ENCODE measurements around the gene SPRED1.

Gene SPRED1

DNA sequence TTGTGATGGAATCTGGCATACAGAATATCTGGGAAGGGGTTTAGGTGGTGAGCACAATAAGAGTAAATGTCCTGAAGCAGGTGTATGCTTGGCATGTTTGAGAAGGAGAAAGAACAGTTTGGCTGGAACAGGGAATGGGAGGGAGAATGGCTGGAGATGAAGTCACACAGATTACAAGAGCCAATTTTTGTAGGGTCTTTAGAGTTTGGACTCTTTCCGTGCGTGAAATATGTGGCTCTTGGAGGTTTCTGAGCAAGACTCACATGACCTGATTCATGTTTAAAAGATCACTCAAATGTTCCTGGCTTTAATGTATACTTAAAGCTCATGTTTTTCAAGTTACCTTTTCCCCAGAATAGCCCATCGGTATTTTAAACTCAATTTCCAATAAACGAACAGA is 32.8 kb downstream of the SPRED1 start:
- DNase-seq: no peak

DNA sequence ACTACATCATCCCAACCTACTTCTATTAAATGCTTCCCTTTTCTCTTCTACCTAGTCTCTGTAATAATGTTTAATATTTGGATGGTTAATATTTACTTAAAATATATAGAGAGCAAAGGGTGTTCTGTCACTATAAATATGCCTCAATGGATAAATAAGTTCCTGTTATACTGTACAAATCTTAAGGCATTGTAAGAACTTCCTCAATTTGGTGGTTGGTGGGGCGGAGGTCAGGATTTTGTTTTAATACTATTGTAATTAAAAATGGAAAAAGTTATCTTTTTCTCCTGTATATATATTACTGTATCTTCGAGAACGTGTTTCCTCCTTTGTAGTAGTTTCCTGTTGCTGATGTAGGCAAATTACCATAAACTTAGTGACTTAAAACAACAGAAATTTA is 41.5 kb downstream of the SPRED1 start:
- no peak for DNase-seq

DNA sequence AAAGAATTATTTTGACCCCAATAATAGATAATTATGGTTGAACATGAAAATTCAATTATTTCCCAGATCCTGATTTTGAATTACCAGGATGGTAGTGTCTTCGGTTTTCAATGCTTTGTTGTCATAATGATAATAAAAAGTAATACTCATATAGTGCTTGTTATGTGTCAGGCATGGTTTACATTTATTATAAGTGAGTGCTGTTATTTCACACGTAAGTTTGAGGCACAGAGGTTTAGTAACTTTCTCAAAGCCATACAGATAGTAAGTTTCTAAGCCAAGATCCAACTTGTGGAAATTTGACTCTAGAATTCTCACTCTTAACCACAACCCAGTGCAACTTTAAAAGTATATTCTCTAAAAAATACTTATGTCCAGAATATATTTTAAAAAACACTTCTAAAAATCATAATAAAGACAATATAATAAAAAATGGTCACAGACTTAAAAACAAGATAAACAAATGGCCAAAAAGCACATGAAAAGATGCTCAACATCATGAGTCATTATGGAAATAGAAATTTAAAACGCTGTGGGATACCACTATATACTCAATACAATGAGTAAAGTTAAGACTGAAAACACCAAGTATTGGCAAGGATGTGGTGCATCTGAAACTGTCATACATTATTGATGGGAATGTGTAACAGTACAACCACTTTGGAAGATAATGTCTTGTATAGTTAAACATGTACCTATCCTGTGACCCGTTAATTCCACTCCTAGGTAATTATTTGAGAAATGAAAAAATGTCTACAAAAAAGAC is 45.2 kb downstream of the SPRED1 start:
- no peak for DNase-seq

DNA sequence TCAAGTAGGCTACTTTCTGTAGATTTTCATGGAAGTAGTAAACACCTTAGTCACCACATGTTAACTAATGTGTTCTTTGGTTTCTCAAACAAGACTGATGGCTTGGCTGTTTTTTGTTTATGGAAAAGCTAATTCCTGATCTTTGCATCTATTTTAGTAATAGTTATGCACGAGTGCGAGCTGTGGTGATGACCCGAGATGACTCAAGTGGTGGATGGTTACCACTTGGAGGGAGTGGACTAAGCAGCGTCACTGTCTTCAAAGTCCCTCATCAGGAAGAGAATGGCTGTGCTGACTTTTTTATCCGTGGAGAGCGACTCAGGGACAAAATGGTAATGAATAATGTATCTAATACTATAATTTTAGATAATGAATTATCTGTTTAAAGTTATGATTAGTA is 46.6 kb downstream of the SPRED1 start:
- no peak for DNase-seq

DNA sequence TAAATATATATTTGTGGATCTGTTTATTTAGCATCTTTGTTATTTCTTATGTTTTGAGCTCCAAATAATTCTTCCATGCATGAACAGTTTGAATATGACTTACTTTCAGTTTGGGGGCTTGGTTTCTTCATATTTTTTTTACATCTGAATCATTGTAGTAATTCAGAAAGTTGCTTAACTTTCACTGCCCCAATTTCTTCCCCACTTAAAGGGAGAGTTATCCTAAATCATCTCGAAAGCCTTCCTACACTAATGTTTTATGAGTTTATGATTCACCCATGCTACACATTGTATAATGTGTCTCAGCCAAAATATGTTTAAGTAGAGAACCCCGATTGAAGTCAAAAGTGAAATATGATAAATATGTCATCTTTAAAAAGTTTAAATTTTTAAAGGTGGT is 47.8 kb downstream of the SPRED1 start:
- no peak for DNase-seq

DNA sequence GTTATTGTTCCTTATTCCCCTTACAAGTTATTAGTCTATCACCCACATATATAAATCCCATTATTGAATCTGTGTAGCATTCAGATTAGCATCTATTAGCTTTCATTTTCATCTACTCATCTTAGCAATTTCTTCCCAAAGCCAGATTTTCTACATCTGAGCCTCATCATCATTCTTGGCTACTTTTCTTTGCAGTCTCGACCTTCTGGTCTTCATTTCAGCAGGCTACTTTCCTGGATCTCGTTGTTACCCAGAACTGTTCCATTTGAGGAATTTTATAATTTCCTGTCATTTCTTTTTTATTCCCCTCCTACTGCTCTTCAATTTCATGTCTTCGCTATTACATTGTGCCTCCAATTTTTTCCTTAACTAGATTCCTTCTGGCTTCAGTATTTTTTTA is 51.8 kb downstream of the SPRED1 start:
- DNase-seq: no peak

DNA sequence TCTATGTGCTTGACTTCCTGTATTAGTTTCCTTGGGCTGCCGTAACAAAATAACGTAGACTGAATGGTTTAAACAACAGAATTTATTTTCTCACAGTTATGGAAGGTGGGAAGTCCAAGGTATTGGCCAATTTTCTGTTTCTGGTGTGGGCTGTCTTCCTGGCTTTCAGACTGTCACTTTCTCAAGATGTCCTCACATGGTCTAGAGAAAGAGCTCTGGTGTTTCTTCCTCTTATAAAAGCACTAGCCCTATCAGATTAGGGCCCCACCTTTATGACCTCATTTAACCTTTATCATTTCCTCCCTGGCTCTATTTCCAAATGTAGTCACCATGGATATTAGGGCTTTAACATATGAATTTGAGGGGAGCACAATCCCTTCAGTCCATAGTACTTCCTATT is 54.6 kb downstream of the SPRED1 start:
- no peak for DNase-seq

DNA sequence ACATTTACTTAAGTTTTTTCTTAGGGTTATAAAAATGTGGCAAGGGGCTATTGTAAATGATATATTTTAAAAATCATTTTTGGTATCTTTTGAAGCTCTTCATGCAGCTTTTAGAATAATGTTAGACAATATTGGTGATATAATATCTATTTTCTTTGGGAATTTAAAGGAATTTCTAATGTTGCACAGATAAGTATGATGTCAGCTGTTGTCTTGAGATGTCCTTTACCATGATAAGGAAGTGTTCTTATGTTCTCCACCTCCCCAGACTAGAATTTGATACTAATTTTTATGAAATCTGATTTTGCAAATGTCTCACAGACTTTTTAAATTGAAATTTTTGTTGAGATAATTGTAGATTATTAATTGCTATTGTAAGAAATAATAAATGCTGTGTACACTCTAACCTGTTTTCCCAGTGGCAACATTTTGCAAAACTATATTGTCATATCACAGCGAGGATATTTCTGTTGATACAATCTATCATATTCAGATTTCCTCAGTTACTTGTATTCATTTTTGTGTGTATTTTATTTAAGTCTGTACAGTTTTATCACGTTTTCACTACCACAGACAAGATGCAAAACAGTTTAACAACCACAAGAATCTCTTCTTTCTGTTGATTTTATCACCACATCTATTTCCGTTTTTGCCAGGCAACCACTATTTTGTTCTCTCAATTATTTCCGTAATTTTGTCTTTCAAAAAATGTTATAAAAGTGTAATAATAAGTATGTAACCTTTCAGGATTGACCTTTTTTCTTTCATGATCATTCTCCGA is 55.4 kb downstream of the SPRED1 start:
- DNase-seq: no peak

DNA sequence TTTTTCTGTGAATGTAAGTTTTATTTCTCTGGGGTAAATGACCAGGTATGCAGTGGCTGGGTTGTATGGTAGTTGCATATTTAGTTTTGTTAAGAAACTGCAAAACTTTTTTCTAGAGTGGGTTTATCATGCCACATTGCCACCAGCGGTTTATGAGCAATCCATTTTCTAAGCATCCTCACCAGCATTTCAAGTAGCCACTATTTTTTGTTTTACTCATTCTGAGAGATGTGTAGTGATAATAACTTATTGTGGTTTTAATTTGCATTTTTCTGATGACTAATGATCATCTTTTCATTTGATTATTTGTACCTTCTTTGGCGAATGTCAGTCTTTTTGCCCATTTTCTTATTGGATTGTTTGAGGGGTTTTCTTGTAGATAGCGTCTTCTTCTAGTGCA is 56.2 kb downstream of the SPRED1 start:
- DNase-seq: no peak

DNA sequence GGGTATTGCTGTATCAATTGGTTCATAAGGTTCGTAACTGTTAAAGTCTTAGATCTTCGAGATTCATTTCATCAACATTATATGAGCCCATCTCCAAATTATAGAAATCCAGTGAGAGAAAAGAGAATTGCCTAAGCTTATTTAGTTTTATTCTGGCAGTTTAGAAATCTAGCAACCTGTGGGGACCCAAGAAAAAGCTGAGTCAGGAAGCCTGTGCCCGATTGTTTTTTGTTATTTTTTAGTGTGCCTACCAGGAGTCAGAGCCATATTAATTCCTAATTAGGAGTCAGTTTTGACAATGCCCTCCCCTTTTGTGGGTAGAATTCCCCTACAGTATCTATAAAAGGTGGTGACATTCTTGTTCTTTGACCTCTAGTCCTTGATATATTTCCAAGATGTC is 59.6 kb downstream of the SPRED1 start:
- DNase-seq: no peak

DNA sequence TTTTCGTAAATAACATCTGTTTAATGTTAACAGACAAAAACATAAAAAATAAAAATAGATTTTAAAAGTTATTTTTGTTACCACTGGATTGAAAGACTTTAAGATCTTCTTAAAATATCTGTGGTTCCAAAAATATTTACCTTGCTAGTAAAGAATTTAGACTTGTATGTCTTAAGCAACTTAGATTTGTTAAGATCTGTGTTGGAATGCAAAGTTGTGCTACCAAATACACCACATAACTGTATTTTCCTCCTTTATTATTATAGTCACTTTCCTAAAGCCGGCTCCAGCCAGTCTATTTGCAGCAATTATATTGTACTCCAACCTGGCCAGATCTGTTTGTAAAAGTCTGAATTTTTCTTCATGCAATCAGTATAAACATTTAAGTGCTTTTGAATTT is 63.7 kb downstream of the SPRED1 start:
- no peak for DNase-seq

DNA sequence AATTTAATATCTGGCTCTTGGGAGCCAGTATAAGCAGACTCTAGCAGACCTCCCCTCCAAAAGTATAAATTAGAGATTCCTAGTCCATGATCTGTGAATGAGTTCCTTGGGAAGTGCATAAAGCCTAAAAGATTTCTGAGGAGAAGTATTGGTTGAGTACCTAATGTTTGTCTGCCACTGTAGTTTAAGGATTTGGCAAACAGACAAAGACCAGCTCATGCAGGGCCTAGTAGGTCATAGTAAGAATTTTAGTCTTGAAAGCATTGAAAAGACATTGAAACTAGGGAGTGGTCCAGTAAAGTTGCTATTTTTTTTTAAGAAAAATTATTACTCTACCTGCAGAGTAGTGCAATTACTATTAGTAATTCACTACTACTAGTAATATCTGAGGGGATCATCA is 67.5 kb downstream of the SPRED1 start:
- DNase-seq: no peak

DNA sequence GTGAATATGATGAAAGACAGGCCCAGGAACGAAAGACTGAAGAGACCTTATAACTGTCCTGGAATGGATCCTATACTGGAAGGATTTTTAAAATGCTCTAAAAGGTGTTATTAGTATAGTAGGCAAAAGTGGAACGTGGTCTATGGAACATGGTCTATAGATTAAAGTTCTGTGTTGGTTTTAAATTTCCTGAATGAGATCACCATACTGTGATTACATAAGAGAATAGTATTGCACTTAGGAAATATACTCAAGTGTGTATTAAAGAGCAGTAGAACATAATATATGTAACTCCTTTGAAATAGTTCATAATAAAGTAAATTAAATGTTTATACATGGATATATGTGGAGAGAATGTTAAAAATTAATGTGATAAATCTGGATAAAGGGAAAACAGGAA is 68.2 kb downstream of the SPRED1 start:
- DNase-seq: no peak

DNA sequence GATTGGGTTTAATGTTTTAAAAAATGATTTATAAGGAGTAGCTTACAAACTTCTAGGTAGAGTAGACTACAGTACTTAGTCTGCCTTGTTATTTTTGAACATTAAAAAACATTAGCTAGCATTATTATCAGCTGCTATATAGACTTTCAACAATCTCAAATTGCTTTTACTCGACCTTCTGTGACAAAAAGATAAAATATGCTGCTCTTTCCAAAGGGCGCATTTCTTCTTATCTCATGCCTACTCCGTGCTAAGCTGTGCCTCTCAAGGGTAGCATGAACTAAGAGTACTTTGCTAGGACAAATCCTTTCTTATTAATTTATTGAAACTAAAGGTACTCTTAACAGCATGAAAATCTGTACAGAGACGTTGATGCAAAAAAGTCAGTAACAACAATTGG is 71.3 kb downstream of the SPRED1 start:
- DNase-seq: no peak

DNA sequence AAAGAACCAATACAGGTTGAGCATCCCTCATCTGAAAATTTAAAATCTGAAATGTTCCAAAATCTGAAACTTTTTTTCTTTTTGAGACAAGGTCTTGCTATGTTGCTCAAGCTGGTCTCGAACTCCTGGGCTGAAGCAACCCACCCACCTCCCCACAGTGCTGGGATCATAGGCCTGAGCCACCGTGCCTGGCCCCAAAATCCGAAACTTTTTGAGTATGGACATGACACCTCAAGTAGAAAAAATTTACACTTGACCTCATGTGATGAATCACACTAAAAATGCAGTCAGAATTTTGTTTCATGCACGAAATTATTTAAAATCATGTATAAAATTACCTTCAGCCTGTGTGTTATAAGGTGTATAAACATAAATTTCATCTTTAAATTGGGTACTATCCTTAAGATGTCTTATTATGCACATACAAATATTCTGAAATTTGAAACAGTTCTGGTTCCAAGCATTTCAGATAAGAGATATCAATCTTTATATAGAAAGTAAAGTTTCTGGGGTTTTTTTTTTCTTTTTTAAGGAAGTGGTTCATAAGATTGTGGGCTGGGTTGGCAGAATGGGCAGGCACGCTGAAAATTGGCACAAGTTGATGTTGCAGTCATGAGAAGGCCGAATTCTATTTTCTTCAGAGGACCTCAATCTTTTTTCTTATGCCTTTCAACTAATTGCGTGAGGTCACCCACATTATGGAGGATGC is 72.5 kb downstream of the SPRED1 start:
- no peak for DNase-seq

DNA sequence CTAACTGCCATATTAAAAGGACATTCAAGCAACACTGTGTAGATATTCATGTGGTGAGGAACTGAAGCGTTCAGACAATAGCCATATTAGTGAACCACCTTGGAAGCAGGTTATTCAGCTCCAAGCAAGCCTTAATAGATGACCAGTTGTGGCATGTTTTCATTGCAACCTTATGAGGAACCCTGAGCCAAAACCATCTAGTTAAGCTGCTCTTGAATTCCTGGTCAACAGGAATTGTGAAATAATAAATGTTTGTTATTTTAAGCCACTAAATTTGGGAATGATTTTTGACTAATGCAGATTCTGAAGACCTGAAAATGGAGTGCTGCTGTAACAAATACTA is 73.0 kb downstream of the SPRED1 start:
- DNase-seq: no peak

DNA sequence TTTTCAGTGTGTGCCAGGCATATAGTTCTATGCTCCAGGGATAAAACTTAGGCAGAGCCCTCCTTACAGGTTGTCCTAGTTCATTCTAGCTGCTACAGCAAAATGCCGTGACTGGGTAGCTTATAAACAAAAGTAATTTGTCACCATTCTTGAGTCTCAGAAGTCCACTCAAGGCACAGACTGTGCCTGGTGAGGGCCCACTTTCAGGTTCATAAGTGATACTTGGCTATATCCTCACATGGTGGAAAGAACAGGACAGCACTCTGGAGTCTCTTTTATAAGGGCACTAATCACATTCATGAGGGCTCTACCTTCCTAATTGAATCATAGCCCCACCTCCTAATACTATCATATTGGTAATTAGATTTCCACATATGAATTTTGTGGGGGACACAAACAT is 80.1 kb downstream of the SPRED1 start:
- no peak for DNase-seq

DNA sequence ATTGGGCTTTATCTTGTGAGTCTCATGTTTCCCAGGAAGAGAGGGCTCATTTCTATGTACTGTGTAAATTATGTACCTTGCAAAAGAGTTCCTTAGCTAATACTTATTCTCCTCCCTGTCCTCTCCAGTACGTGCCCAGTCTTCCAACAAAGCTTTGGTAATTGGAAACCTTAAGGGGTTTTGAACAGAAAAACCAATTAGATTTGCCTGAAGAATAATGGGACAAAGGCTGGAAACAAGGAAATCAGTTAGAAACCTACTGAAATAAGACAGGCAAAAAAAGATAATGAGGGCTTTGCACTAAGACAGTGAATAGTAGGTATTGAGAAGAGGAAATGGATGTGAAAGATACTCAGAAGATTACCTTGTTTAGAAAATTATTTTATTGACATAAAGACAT is 82.5 kb downstream of the SPRED1 start:
- DNase-seq: no peak

DNA sequence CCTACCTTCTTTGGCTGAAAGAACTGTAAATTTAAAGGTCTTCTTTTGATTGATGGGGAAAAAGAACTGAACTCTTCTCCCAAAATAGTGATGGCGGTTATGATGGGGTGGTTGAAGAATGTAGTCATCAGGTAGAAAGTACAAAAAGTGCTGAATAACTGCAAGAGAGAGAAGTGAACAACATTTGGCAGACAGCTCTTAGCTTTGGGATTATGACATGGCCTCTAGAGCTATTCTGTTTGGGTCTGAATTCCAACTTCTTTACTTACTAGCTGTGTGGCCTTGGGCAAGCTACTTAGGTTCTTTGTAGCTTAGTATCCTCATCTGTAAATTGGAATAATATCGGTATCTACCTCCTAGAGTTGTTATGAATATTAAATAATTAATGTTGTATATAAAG is 91.7 kb downstream of the SPRED1 start:
- no peak for DNase-seq

DNA sequence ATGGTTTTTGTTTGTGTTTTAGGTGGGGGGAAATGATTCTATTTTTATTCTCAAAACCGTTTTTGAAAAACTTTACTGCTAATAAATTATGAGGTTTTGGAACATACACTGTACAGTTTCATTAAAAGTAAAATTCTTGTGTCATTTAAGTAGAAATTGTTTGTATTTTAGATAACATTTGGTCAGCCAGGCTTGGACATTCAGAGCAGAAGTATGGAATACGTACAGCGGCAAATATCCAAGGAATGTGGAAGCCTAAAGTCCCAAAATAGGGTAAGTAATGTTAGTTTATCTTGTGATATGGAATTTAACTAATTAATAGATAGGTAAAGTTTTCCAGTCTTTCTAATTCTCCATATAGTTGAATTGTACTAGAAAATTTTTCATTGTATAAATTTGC is 96.6 kb downstream of the SPRED1 start:
- DNase-seq: no peak

DNA sequence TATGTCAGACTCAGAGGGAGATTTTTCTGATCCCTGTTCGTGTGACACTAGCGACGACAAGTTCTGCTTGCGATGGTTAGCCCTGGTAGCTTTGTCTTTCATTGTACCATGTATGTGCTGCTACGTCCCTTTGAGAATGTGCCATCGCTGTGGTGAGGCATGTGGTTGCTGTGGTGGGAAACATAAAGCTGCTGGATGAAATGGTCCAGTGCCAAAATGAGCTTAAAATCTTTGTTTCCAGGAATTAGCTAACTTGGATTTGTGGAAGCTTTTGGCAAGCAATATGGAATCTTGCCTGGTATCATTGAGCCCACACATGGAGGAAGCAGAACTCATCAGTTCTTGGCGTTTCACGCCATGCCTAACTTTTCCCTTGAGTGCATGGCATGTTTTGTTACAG is 98.8 kb downstream of the SPRED1 start:
- no peak for DNase-seq

DNA sequence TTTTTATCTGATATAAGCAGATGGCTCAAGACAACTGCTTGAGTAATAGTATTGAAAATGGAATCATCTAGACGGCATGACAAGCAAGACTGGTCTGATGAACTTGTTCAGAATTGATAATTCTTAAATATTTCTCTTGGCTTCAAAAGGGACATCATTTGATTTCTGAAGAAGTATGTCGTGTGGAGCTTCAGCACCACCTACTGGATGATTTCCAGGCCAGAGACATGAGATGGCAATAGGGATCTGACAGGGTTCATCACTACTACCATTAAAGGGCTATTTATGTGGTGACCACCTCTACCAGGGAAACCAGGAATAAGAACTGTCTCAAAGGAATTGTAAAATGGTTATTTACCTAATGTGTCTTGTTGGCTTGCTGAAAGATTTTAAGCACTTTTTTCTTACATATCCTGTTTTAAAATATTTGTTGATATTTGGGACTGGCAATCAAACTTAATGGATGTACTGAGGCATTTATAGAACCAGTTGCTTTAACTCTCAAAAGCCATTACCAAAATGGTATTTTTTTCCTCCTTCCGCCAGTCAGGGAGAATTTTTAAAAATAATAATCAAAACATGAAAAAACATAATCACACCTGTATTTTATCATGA is 101.8 kb downstream of the SPRED1 start:
- DNase-seq: peak; percentile 77

DNA sequence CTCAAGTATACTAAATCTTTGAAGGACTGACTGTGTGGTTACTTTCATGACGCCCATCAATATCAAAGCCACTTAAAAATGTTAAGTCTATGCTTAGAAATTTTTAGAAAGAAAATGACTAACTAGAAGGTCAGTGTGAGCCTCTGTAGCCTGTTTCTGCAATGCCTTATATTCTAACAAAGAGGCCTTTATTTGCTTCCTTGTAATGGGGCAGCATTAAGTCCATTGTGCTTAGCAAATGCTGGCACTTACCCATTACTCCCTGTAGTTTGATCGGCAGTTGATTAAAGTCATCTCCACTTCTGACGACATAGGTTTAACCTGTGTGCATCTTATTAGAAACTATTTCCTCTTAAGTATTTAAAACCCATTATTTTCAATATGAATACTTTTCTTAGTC is 109.7 kb downstream of the SPRED1 start:
- DNase-seq: no peak

DNA sequence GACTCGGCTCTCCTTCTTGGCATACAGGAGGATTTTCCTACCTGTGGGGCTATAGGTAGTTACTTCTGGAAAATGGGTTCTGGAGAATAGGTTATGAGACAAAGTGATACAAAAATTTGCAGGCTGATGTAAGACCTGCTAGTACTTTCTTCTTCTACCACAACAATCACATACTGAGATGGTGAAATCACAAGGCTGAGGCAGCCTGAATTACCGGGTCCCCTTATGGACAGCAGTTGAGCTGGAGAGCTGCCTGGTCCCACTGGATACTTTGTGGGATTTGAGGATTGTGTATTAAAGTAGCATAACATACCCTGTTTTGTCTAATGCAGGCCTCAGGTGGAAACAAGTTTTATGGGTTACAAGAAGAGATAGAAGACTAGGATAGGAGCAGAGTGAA is 114.8 kb downstream of the SPRED1 start:
- no peak for DNase-seq
